Subcutaneous adipose tissue (tissue), 4 donors: ENCODE measurements around the gene SMARCA4. TPM values are rescaled to one million over a fixed set of nuclear protein-coding genes. Genes with fewer than 3 reads are reported as not detected.

Source experiments
- total RNA-seq, 4 donors: library from RNA; depleted of rRNA; stranded (reverse); fragments of >200 nt; gene quantifications; one replicate each; pipeline ENCODE4 v1.1.0, GENCODE V29; 2016
- TF ChIP-seq, protein P1 (sequence below): fragments of 450-650 bp; IDR thresholded peaks from one replicate; pipeline ENCODE4 v1.5.1; 2016; ENCODE audit warnings: low read depth, mild to moderate bottlenecking, control low read depth, antibody characterized with exemption, moderate library complexity

The SMARCA4 gene
- total RNA-seq, 4 donors from 2014 or later: 29.7 to 57.5 (median 39.1) TPM

GRCh38 chr19:10918359-10918758 lies 42.5 kb upstream of the SMARCA4 start:
- TF ChIP-seq, protein P1, sequence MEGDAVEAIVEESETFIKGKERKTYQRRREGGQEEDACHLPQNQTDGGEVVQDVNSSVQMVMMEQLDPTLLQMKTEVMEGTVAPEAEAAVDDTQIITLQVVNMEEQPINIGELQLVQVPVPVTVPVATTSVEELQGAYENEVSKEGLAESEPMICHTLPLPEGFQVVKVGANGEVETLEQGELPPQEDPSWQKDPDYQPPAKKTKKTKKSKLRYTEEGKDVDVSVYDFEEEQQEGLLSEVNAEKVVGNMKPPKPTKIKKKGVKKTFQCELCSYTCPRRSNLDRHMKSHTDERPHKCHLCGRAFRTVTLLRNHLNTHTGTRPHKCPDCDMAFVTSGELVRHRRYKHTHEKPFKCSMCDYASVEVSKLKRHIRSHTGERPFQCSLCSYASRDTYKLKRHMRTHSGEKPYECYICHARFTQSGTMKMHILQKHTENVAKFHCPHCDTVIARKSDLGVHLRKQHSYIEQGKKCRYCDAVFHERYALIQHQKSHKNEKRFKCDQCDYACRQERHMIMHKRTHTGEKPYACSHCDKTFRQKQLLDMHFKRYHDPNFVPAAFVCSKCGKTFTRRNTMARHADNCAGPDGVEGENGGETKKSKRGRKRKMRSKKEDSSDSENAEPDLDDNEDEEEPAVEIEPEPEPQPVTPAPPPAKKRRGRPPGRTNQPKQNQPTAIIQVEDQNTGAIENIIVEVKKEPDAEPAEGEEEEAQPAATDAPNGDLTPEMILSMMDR: no peak

DNA sequence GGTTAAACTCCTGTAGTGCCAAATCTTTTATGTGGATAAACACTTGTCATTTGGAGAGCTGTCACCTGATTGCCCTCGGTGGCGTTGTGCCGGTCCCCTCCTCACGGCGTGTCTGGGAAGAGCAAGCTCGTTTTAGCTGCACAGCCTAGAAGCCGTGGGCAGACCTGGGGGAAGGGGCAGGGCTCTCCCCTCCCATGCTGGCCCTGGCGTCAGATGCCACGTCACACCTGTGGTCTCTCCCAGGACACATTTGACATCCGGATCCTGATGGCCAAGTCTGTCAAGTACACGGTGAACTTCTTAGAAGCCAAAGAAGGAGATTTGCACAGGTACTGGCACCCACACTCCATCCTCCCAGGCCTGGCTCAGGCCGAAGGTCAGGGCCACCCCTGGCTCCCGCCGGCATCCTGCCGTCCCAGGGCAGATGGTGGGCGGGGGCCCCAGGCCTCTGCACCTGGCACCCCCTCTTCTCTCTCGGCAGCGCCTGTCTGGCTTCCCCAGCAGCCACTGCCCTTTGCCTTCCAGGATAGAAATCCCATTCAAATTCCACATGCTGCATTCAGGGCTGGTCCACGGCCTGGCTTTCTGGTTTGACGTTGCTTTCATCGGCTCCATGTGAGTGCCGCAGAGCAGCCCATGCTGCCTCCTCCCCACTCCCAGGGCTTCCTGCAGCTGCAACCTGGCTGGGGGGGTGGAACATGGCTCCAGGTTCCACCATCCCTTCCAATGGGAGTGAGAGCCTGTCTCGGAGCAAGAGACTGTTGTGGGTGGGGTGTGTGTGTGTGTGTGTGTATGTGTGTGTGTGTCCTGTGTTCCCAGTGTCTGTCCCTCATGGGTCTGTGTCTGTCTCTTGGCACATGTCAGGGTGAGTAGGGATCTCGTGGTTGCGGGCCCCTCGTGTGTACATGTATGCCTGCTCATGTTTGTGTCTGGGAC lies 41.2 kb upstream of the SMARCA4 start:
- TF ChIP-seq, protein P1: no peak

GRCh38 chr19:10920288-10920655 lies 40.6 kb upstream of the SMARCA4 start:
- TF ChIP-seq, protein P1: no peak

GRCh38 chr19:10920781-10921180 lies 40.0 kb upstream of the SMARCA4 start:
- TF ChIP-seq, protein P1: no peak

GRCh38 chr19:10921199-10921909 lies 39.5 kb upstream of the SMARCA4 start:
- TF ChIP-seq, protein P1: no peak

- TF ChIP-seq, protein P1: no peak
Measured at GRCh38 chr19:10921910-10922637, 38.8 kb upstream of the SMARCA4 start.

DNA sequence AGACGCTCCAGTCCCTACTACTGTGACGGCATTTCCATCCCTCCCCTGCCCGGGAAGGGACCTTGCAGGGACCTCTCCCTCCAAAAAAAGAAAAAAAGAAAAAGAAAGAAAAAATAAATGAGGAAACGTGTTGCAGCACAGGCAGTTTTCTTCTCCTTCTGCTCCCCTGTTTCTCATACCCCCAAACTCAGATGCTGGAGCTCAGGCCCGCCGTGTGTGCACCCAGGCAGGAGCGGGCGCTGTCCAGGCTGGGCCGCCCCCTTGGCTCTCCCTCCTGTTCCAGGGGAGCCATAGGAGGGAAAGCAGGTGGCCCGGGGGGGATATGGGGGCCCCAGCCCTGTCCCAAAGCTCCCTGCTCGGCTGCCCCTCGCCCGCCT lies 38.2 kb upstream of the SMARCA4 start:
- TF ChIP-seq, protein P1: no peak
